HEK293 (cell line): ENCODE results near the gene GLRA1.

Experiments
- CTCF ChIP-seq: fragments of 450-650 bp; formaldehyde crosslinking; IDR thresholded peaks from 2 replicates; pipeline ENCODE4 v1.5.1; 2016; ENCODE audit warnings: missing biosample characterization, missing genetic modification characterization
- SCRT2 ChIP-seq: fragments of 450-650 bp; formaldehyde crosslinking; IDR thresholded peaks from 2 replicates; pipeline ENCODE4 v1.5.1; 2016; ENCODE audit warnings: missing biosample characterization, missing genetic modification characterization
- ZBTB1 ChIP-seq: fragments of 450-650 bp; formaldehyde crosslinking; IDR thresholded peaks from 2 replicates; pipeline ENCODE4 v1.5.1; 2016; ENCODE audit warnings: missing biosample characterization, missing genetic modification characterization
- ZNF311 ChIP-seq: fragments of 450-650 bp; formaldehyde crosslinking; IDR thresholded peaks from 2 replicates; pipeline ENCODE4 v1.5.1; 2017; ENCODE audit warnings: missing biosample characterization, missing genetic modification characterization, borderline replicate concordance
- ZNF513 ChIP-seq: fragments of 450-650 bp; IDR thresholded peaks from 2 replicates; pipeline ENCODE4 v1.5.1; 2018; ENCODE audit warnings: missing biosample characterization, missing genetic modification characterization

GRCh38 chr5:151966046-151966445 is 41.4 kb upstream of the GLRA1 start:
- TF ChIP-seq CTCF (tag by site-specific recombination) (no peak), ZNF311 (tag by site-specific recombination) (no peak), SCRT2 (tag by site-specific recombination) (no peak), ZBTB1 (no peak), ZNF513 (no peak)
